Measurements from ENCODE around the gene OR8B8.
"Not testable (repeated sequence)": the region's sequence is repeated elsewhere in the genome, so short reads cannot be mapped to it uniquely, and the experiment has no call there.

Gene OR8B8

GRCh38 chr11:124470561-124471227 is 25.2 kb upstream of the OR8B8 start:
- no peak for DNase-seq (ENCODE audit: low read depth)
- no peak for TF ChIP-seq MAX (IDR thresholded peaks at IDR 0.05; ENCODE audit: low read depth, low read length)
- no peak for TF ChIP-seq CTCF (IDR thresholded peaks at IDR 0.05; ENCODE audit: low read depth, low read length)
- TF ChIP-seq MYC (IDR thresholded peaks at IDR 0.05; ENCODE audit: low read depth, low read length) = no peak
- no peak for TF ChIP-seq POLR2A (IDR thresholded peaks at IDR 0.05; ENCODE audit: extremely low read depth, insufficient read length)
- no peak overlapping the region for H3K4me3 ChIP-seq (ENCODE audit: low read depth, low read length)

DNA sequence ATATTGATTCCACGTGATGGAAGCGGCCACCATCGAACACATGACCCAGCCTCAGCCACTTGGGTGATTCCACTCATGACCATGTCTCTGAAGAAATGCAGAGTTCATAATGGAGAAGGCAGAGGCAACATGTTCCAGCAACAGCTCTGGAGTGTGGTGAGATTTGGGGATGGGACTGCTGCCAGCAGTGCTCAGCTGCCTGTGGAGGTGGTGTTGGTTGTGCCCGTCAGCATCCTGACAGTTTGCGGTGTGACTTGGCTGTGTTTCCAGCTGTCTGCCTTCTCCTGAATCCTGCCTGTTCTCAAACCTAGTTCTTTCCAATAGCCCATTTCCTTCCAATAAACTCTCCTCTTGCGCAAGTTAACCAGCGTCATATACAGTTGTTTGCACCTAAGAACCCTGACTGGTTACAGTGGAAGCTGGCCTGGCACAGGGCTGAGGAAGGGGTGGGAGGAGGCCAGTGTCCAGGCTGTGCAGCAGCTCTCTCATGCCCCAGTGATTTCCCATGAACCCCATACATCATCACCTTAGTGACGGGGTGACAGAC is 22.0 kb upstream of the OR8B8 start:
- DNase-seq (ENCODE audit: low read depth) = peak; percentile 14
- TF ChIP-seq MYC (IDR thresholded peaks at IDR 0.05; ENCODE audit: low read depth, low read length) (no peak), CTCF (IDR thresholded peaks at IDR 0.05; ENCODE audit: low read depth, low read length) (no peak), POLR2A (IDR thresholded peaks at IDR 0.05; ENCODE audit: extremely low read depth, insufficient read length) (no peak), MAX (IDR thresholded peaks at IDR 0.05; ENCODE audit: low read depth, low read length) (no peak)
- no peak overlapping the region for H3K4me3 ChIP-seq (ENCODE audit: low read depth, low read length)

- H3K4me3 ChIP-seq (ENCODE audit: low read depth, low read length) = no peak overlapping the region
- DNase-seq (ENCODE audit: low read depth) = no peak
- no peak for TF ChIP-seq POLR2A (IDR thresholded peaks at IDR 0.05; ENCODE audit: extremely low read depth, insufficient read length)
These were observed 19.9 kb upstream of the OR8B8 start for GRCh38 chr11:124465368-124465767.

DNA sequence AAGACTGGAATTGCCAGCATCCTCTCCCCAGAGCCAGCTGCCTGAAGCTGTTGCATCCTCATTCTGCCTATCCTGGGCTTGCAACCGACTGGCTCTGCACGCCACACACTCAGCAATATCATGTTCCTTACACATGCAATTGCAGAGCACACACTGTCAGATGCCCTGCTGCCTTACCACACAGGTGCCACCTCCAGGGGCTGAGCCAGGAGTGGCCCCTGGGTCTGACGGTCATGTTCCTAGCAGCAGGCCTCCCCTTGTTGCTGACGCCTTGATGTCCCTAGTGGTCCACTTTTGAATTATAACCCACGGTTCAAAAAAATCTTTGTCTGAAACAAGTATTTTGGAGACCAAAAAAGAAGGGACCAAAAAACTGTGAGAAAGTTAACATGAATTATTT is 18.5 kb upstream of the OR8B8 start:
- TF ChIP-seq MAX (IDR thresholded peaks at IDR 0.05; ENCODE audit: low read depth, low read length) = no peak
- H3K4me3 ChIP-seq (ENCODE audit: low read depth, low read length) = no peak overlapping the region
- no peak for DNase-seq (ENCODE audit: low read depth)

- TF ChIP-seq MYC (IDR thresholded peaks at IDR 0.05; ENCODE audit: low read depth, low read length) = no peak
- no peak for TF ChIP-seq CTCF (IDR thresholded peaks at IDR 0.05; ENCODE audit: low read depth, low read length)
- TF ChIP-seq MAX (IDR thresholded peaks at IDR 0.05; ENCODE audit: low read depth, low read length) = no peak
- DNase-seq (ENCODE audit: low read depth) = no peak
- no peak overlapping the region for H3K4me3 ChIP-seq (ENCODE audit: low read depth, low read length)
These were observed 17.8 kb upstream of the OR8B8 start for GRCh38 chr11:124463324-124463723.

DNA sequence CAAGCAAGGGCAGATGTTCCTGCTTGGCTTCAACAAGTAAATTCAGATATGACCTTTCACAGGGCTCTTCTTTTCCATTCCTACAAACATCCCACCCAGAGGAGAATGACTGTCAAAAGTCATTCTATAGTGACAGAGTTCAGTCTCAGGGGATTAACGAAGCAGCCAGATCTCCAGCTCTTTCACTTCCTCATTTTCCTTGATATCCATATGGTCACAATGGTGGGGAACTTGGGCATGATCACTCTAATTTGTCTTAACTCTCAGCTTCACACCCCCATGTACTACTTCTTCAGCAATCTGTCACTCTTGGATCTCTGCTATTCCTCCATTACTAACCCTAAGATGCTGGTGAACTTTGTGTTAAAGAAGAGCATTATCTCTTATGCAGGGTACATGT is 15.0 kb upstream of the OR8B8 start:
- no peak for TF ChIP-seq POLR2A (IDR thresholded peaks at IDR 0.05; ENCODE audit: extremely low read depth, insufficient read length)
- no peak for TF ChIP-seq MAX (IDR thresholded peaks at IDR 0.05; ENCODE audit: low read depth, low read length)
- no peak for TF ChIP-seq CTCF (IDR thresholded peaks at IDR 0.05; ENCODE audit: low read depth, low read length)
- no peak for TF ChIP-seq MYC (IDR thresholded peaks at IDR 0.05; ENCODE audit: low read depth, low read length)
- DNase-seq (ENCODE audit: low read depth) = peak; percentile 28
- H3K4me3 ChIP-seq (ENCODE audit: low read depth, low read length) = no peak overlapping the region

GRCh38 chr11:124459379-124459778 is 13.9 kb upstream of the OR8B8 start:
- not testable (repeated sequence) for H3K4me3 ChIP-seq (ENCODE audit: low read depth, low read length); DNase-seq (ENCODE audit: low read depth)
